A549 (cell line): Measurements from ENCODE around the gene KSR2.

Experiments
- EP300 ChIP-seq, 2 experiments: fragments of >200 bp; sonication (Bioruptor Twin); formaldehyde crosslinking; IDR thresholded peaks; 2 replicates in 1 of 2; 3 replicates in 1 of 2; pipeline ENCODE4 v1.6.1; 2016 to 2017
- JUN ChIP-seq, 2 experiments: fragments of >200 bp; sonication (Bioruptor Twin); formaldehyde crosslinking; IDR thresholded peaks; 2 replicates in 1 of 2; 3 replicates in 1 of 2; pipeline ENCODE4 v1.6.1; 2016 to 2017
- MAX ChIP-seq: IDR thresholded peaks from 2 replicates; pipeline ENCODE4 v1.6.1; 2012
- NR3C1 ChIP-seq: fragments of >200 bp; sonication (Bioruptor Twin); formaldehyde crosslinking; IDR thresholded peaks from 3 replicates; pipeline ENCODE4 v1.6.1; 2017
- RCOR1 ChIP-seq: fragments of 150-350 bp; IDR thresholded peaks from 2 replicates; pipeline ENCODE4 v1.6.1; 2014; ENCODE audit warnings: antibody characterized with exemption, low read length, low read depth
- RFX5 ChIP-seq: fragments of 450-650 bp; IDR thresholded peaks from 2 replicates; pipeline ENCODE4 v1.7.1; 2014; ENCODE audit warnings: antibody characterized with exemption, mild to moderate bottlenecking, moderate library complexity
- RNF2 ChIP-seq: fragments of 200-600 bp; sonication (generic); IDR thresholded peaks from 2 replicates; pipeline ENCODE4 v1.6.1; 2016; ENCODE audit warnings: low read depth, mild to moderate bottlenecking, antibody characterized with exemption, moderate library complexity, borderline replicate concordance
- TP53 ChIP-seq: fragments of 250-450 bp; sonication (Bioruptor Pico); IDR thresholded peaks from 2 replicates; pipeline ENCODE4 v1.5.0; 2021; ENCODE audit warnings: mild to moderate bottlenecking, moderate library complexity
- TF ChIP-seq, protein P1 (sequence below): fragments of 450-650 bp; IDR thresholded peaks from 2 replicates; pipeline ENCODE4 v1.6.1; 2014; ENCODE audit warnings: antibody characterized with exemption
- TF ChIP-seq, protein P2 (sequence below): fragments of >200 bp; sonication (Bioruptor Twin); formaldehyde crosslinking; IDR thresholded peaks from 3 replicates; pipeline ENCODE4 v1.5.1; 2016

GRCh38 chr12:117517219-117517739 is 451.5 kb downstream of the KSR2 start:
- TF ChIP-seq TP53 (CRISPR knock-in tag) (no peak), JUN (IDR thresholded peaks at IDR 0.05) (no peak), NR3C1 (no peak), RCOR1 (no peak), RFX5 (no peak), RNF2 (no peak), MAX (no peak), EP300 (IDR thresholded peaks at IDR 0.05) (no peak)
- TF ChIP-seq, protein P1, sequence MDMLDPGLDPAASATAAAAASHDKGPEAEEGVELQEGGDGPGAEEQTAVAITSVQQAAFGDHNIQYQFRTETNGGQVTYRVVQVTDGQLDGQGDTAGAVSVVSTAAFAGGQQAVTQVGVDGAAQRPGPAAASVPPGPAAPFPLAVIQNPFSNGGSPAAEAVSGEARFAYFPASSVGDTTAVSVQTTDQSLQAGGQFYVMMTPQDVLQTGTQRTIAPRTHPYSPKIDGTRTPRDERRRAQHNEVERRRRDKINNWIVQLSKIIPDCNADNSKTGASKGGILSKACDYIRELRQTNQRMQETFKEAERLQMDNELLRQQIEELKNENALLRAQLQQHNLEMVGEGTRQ, result no peak
- TF ChIP-seq, protein P2, sequence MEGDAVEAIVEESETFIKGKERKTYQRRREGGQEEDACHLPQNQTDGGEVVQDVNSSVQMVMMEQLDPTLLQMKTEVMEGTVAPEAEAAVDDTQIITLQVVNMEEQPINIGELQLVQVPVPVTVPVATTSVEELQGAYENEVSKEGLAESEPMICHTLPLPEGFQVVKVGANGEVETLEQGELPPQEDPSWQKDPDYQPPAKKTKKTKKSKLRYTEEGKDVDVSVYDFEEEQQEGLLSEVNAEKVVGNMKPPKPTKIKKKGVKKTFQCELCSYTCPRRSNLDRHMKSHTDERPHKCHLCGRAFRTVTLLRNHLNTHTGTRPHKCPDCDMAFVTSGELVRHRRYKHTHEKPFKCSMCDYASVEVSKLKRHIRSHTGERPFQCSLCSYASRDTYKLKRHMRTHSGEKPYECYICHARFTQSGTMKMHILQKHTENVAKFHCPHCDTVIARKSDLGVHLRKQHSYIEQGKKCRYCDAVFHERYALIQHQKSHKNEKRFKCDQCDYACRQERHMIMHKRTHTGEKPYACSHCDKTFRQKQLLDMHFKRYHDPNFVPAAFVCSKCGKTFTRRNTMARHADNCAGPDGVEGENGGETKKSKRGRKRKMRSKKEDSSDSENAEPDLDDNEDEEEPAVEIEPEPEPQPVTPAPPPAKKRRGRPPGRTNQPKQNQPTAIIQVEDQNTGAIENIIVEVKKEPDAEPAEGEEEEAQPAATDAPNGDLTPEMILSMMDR, result no peak
